ENCODE data around the gene FOXJ3. TPM values are rescaled to one million over a fixed set of nuclear protein-coding genes. Genes with fewer than 3 reads are reported as not detected.

FOXJ3 gene
- total RNA-seq, 4 donors from 2014 or later, result 31.2 to 88.4 (median 81.5) TPM

DNA sequence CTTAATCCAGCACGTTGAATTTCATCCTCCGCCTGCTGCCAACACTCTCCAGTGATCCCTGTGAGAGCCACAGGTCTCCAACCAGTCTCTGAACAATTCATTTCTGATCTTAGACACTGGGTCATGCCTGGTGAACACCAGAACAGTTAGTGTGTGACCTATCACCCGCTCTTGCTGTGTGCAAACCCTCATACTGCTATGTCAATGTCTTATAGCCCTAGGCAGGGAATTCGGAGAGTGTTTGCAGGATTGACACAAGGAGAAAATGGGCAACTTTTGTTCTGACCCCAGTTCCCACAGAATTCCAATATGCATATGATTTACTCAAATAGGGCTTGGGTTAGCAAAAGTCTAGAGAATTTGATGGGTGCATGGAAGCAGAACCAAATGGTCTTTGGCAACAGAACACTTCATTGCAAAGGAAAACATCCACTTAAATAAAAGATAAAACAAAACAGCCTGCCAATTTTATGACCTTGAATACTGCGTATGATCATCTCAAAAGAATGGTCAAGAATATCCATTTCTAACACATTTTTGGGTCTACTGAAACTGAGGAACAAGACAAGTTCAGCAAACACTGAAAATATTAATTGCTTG, 204.9 kb downstream of the FOXJ3 start:
- no peak overlapping the region for H3K27ac ChIP-seq
- H3K27me3 ChIP-seq, result no peaks in the 10 kb centered on the region
- no peaks in the 10 kb centered on the region for H3K36me3 ChIP-seq
- H3K4me3 ChIP-seq, result no peak overlapping the region
- no peaks in the 10 kb centered on the region for H3K4me1 ChIP-seq
- no peak for DNase-seq
- intact Hi-C loops (cut with DNase I; ENCODE audit: low total_unique reads), result no loop called here
- TF ChIP-seq, protein P1, sequence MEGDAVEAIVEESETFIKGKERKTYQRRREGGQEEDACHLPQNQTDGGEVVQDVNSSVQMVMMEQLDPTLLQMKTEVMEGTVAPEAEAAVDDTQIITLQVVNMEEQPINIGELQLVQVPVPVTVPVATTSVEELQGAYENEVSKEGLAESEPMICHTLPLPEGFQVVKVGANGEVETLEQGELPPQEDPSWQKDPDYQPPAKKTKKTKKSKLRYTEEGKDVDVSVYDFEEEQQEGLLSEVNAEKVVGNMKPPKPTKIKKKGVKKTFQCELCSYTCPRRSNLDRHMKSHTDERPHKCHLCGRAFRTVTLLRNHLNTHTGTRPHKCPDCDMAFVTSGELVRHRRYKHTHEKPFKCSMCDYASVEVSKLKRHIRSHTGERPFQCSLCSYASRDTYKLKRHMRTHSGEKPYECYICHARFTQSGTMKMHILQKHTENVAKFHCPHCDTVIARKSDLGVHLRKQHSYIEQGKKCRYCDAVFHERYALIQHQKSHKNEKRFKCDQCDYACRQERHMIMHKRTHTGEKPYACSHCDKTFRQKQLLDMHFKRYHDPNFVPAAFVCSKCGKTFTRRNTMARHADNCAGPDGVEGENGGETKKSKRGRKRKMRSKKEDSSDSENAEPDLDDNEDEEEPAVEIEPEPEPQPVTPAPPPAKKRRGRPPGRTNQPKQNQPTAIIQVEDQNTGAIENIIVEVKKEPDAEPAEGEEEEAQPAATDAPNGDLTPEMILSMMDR (IDR thresholded peaks at IDR 0.05), result no peak
- TF ChIP-seq POLR2A (IDR thresholded peaks at IDR 0.05), result no peak
- H3K9me3 ChIP-seq, result no peaks in the 10 kb centered on the region

DNA sequence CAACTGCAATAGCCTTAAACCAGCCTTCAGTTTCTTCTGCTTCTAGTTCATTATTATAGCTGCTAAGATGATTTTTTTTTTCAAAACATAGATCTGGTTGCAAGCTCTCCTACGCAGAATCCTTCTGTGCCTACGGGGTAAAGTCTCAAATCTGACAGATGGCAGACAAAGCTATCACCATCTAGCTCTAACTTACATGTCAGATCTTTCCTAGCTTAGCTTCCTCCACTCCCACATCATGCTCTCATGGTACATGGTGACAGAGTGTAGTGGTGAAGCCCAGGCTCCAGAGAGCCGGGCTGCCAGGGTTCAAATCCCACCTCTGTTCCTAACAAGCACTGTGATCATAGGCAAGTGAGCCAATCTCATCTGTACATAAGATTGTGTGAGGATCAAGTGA, 206.1 kb downstream of the FOXJ3 start:
- no peak for TF ChIP-seq POLR2A (IDR thresholded peaks at IDR 0.05)
- TF ChIP-seq, protein P1 (IDR thresholded peaks at IDR 0.05), result no peak
- no peak overlapping the region for H3K27ac ChIP-seq
- intact Hi-C loops (cut with DNase I; ENCODE audit: low total_unique reads), result no loop called here
- H3K27me3 ChIP-seq, result no peaks in the 10 kb centered on the region
- H3K4me1 ChIP-seq, result no peaks in the 10 kb centered on the region
- H3K36me3 ChIP-seq, result no peaks in the 10 kb centered on the region
- no peak overlapping the region for H3K4me3 ChIP-seq
- no peak for DNase-seq
- no peaks in the 10 kb centered on the region for H3K9me3 ChIP-seq

DNA sequence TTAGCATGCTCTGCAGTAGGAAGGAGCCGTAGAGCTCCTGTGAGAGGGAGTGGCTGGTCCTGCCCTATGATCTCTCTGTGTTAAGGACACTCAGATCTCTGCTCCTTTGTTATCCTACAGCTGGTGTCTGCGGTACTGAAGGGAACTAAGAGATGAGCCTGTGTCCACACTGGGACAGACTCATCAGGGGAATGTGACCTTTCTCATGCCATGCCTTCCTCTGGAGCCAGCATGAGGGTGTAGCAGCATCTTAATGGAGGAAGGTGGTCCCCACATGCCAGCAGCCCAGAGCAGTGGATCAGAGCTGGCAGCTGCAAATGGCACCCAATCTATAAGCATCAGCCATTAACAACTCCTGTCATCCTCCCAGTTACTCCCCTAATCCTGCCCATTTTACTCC, 206.5 kb downstream of the FOXJ3 start:
- Histone ChIP-seq H3K9me3 (no peaks in the 10 kb centered on the region), H3K27ac (no peak overlapping the region), H3K4me1 (no peaks in the 10 kb centered on the region), H3K36me3 (no peaks in the 10 kb centered on the region), H3K27me3 (no peaks in the 10 kb centered on the region), H3K4me3 (no peak overlapping the region)
- no peak for DNase-seq
- intact Hi-C loops (cut with DNase I; ENCODE audit: low total_unique reads), result no loop called here
- TF ChIP-seq POLR2A (IDR thresholded peaks at IDR 0.05), result no peak
- TF ChIP-seq, protein P1 (IDR thresholded peaks at IDR 0.05), result no peak

- Histone ChIP-seq H3K9me3 (no peaks in the 10 kb centered on the region), H3K27ac (no peak overlapping the region), H3K4me3 (no peak overlapping the region), H3K27me3 (no peaks in the 10 kb centered on the region), H3K4me1 (no peaks in the 10 kb centered on the region), H3K36me3 (no peaks in the 10 kb centered on the region)
- intact Hi-C loops (cut with DNase I; ENCODE audit: low total_unique reads), result no loop called here
- no peak for DNase-seq
- TF ChIP-seq POLR2A (IDR thresholded peaks at IDR 0.05), result no peak
- TF ChIP-seq, protein P1 (IDR thresholded peaks at IDR 0.05), result no peak
Measured at GRCh38 chr1:42127767-42128166, 207.3 kb downstream of the FOXJ3 start.

Other genes starting within 250 kb of the FOXJ3 start
- not detected for gene GUCA2B, start 181.8 kb downstream of the FOXJ3 start, total RNA-seq
- not detected for gene GUCA2A, start 170.5 kb downstream of the FOXJ3 start, total RNA-seq
- 1 to 10 TPM in 1 of 4 donors, under 1 TPM in 2, not detected in 1; under 0.01 to 1.6 (median 0.62) TPM for gene RIMKLA, start 45.6 kb upstream of the FOXJ3 start, total RNA-seq
- gene ZMYND12, start 120.8 kb upstream of the FOXJ3 start, total RNA-seq, result 1 to 10 TPM in 1 of 4 donors, under 1 TPM in 1, not detected in 2; 0.59 to 5.7 TPM
- 10 to 100 TPM; 11.5 to 76.3 (median 46.7) TPM for gene PPCS, start 121.3 kb upstream of the FOXJ3 start, total RNA-seq
- gene CCDC30, start 128.1 kb upstream of the FOXJ3 start, total RNA-seq, result 10 to 100 TPM in 1 of 4 donors, 1 to 10 TPM in 3; 1.5 to 11.0 (median 6.0) TPM

All from uterus (tissue), 4 donors.